SK-N-SH (cell line): ENCODE measurements around the gene ATP2B2. TPM values are rescaled to one million over a fixed set of nuclear protein-coding genes. Genes with fewer than 3 reads are reported as not detected.

Experiments used
- CTCF ChIA-PET: fragments of 300-600, 350-600 bp; formaldehyde crosslinking; extraction: SDS; loops from one replicate; lab custom pipeline; 2021; lab: Yijun Ruan, JAX
- POLR2A ChIA-PET: fragments of 350-600 bp; sonication (Branson Sonifier 250); formaldehyde crosslinking; extraction: SDS; loops from one replicate; lab custom pipeline; 2020; ENCODE audit warnings: antibody characterized with exemption, inconsistent platforms; lab: Yijun Ruan, JAX
- DNase-seq: peaks from one replicate; pipeline ENCODE4 v3.0.0; 2012
- H2AFZ ChIP-seq: fragments of 200-600 bp; sonication (generic); 2 replicates; pipeline ENCODE4 v1.8.1; 2016; ENCODE audit warnings: antibody characterized with exemption, mild to moderate bottlenecking, low read depth
- H3F3A ChIP-seq: fragments of 200-600 bp; sonication (generic); replicated peaks from 2 replicates; pipeline ENCODE3; 2016; ENCODE audit warnings: antibody characterized with exemption, mild to moderate bottlenecking; ENCODE audit not compliant: insufficient read depth
- H3K27ac ChIP-seq, 2 experiments: fragments of 200-500 bp in 1 of 2; fragments of 200-600 bp in 1 of 2; sonication (Bioruptor generic) in 1 of 2; sonication (generic), shearing (Covaris generic) in 1 of 2; 2 replicates each; pipeline versions ENCODE4 v1.5.1 to v1.6.1; 2014 to 2016; ENCODE audit warnings: low read depth in 2 of 2, inconsistent platforms in 1 of 2, low read length in 1 of 2, mild to moderate bottlenecking in 1 of 2, mixed read lengths in 1 of 2
- H3K27me3 ChIP-seq: fragments of 200-600 bp; sonication (generic), shearing (Covaris generic); 2 replicates; pipeline ENCODE4 v1.6.1; 2016; ENCODE audit warnings: mixed run types; ENCODE audit not compliant: insufficient read depth
- H3K36me3 ChIP-seq, 2 experiments: fragments of 200-500 bp in 1 of 2; fragments of 200-600 bp in 1 of 2; sonication (Bioruptor generic) in 1 of 2; sonication (generic) in 1 of 2; replicated peaks in 1 of 2; 2 replicates each; pipeline versions ENCODE3 to v1.5.1; 2014 to 2016; ENCODE audit warnings: low read length in 1 of 2, mild to moderate bottlenecking in 1 of 2; ENCODE audit not compliant: insufficient read depth in 2 of 2, control insufficient read depth in 1 of 2
- H3K4me1 ChIP-seq, 2 experiments: fragments of 200-500 bp in 1 of 2; fragments of 200-600 bp in 1 of 2; sonication (Bioruptor generic) in 1 of 2; sonication (generic), shearing (Covaris generic) in 1 of 2; 2 replicates each; pipeline versions ENCODE4 v1.5.1 to v1.6.1; 2014 to 2016; ENCODE audit warnings: low read depth in 1 of 2, low read length in 1 of 2, mixed run types in 1 of 2; ENCODE audit not compliant: insufficient read depth in 2 of 2, control insufficient read depth in 1 of 2
- H3K4me2 ChIP-seq: fragments of 200-600 bp; sonication (generic), shearing (Covaris generic); 2 replicates; pipeline ENCODE4 v1.6.1; 2017; ENCODE audit warnings: mixed run types
- H3K4me3 ChIP-seq, 2 experiments: fragments of 200-500 bp in 1 of 2; fragments of 200-600 bp in 1 of 2; sonication (Bioruptor generic) in 1 of 2; sonication (generic), shearing (Covaris generic) in 1 of 2; 2 replicates each; pipeline versions ENCODE4 v1.5.1 to v1.8.1; 2014 to 2016; ENCODE audit warnings: low read depth in 2 of 2, inconsistent platforms in 1 of 2, low read length in 1 of 2, mild to moderate bottlenecking in 1 of 2, mixed read lengths in 1 of 2, moderate library complexity in 1 of 2
- H3K79me2 ChIP-seq: fragments of 200-600 bp; sonication (generic); 2 replicates; pipeline ENCODE4 v1.8.1; 2017; ENCODE audit warnings: mild to moderate bottlenecking; ENCODE audit not compliant: insufficient read depth
- H3K9ac ChIP-seq: fragments of 200-600 bp; sonication (generic); 2 replicates; pipeline ENCODE4 v1.6.1; 2017; ENCODE audit warnings: mixed run types
- H3K9me2 ChIP-seq: fragments of 200-600 bp; sonication (generic); 2 replicates; pipeline ENCODE4 v1.6.1; 2017; ENCODE audit warnings: mixed run types
- H3K9me3 ChIP-seq: fragments of 200-600 bp; sonication (generic); 2 replicates; pipeline ENCODE4 v1.6.1; 2017; ENCODE audit warnings: mixed run types, mild to moderate bottlenecking, moderate library complexity
- H4K20me1 ChIP-seq: fragments of 200-600 bp; sonication (generic); 2 replicates; pipeline ENCODE4 v1.6.1; 2017; ENCODE audit warnings: mild to moderate bottlenecking, mixed run types; ENCODE audit not compliant: insufficient read depth
- EP300 ChIP-seq, 2 experiments: IDR thresholded peaks; 2 replicates each; pipeline versions ENCODE4 v1.4.0 to v1.6.1; 2012; ENCODE audit warnings: borderline replicate concordance in 1 of 2, low read depth in 1 of 2, low read length in 1 of 2
- EZH2phosphoT487 ChIP-seq: fragments of 200-600 bp; sonication (generic); IDR thresholded peaks from 2 replicates; pipeline ENCODE4 v1.6.1; 2017; ENCODE audit warnings: low read depth, mixed run types, mild to moderate bottlenecking, antibody characterized with exemption, moderate library complexity, borderline replicate concordance
- FOXJ3 ChIP-seq: sonication (generic); formaldehyde crosslinking; IDR thresholded peaks from 2 replicates; pipeline ENCODE4 v1.5.1; 2020; ENCODE audit warnings: mild to moderate bottlenecking, missing genetic modification reagents
- FOXM1 ChIP-seq: IDR thresholded peaks from 2 replicates; pipeline ENCODE4 v1.4.0; 2012; ENCODE audit warnings: low read depth, mild to moderate bottlenecking
- JUND ChIP-seq: IDR thresholded peaks from 2 replicates; pipeline ENCODE4 v1.4.0; 2012
- MEF2A ChIP-seq: IDR thresholded peaks from 2 replicates; pipeline ENCODE4 v1.4.0; 2012; ENCODE audit warnings: low read depth, borderline replicate concordance
- MXI1 ChIP-seq: IDR thresholded peaks from 2 replicates; pipeline ENCODE4 v1.6.1; 2012; ENCODE audit warnings: mild to moderate bottlenecking, low read depth, low read length, improper control_type of control experiment
- NRF1 ChIP-seq: IDR thresholded peaks from 2 replicates; pipeline ENCODE4 v1.6.1; 2012; ENCODE audit warnings: low read depth, mild to moderate bottlenecking, low read length
- PBX3 ChIP-seq: IDR thresholded peaks from 2 replicates; pipeline ENCODE4; 2012
- POLR2AphosphoS5 ChIP-seq: IDR thresholded peaks from 2 replicates; pipeline ENCODE4 v1.6.1; 2012; ENCODE audit warnings: low read depth, low read length
- RAD21 ChIP-seq: IDR thresholded peaks from 2 replicates; pipeline ENCODE4 v1.6.1; 2012; ENCODE audit warnings: mild to moderate bottlenecking, low read length
- REST ChIP-seq: IDR thresholded peaks from 2 replicates; pipeline ENCODE4 v1.6.1; 2012; ENCODE audit warnings: mild to moderate bottlenecking, low read depth, low read length, moderate library complexity
- RXRA ChIP-seq: IDR thresholded peaks from 2 replicates; pipeline ENCODE4 v1.4.0; 2012; ENCODE audit warnings: low read depth, mild to moderate bottlenecking, borderline replicate concordance
- SIN3A ChIP-seq: IDR thresholded peaks from 2 replicates; pipeline ENCODE4 v1.6.1; 2012; ENCODE audit warnings: low read depth, mild to moderate bottlenecking, low read length, moderate library complexity, borderline replicate concordance
- TAF1 ChIP-seq: IDR thresholded peaks from 2 replicates; pipeline ENCODE4 v1.6.1; 2012; ENCODE audit warnings: low read depth, mild to moderate bottlenecking, low read length, moderate library complexity, borderline replicate concordance
- TCF12 ChIP-seq: IDR thresholded peaks from 2 replicates; pipeline ENCODE4 v1.4.0; 2012
- TEAD4 ChIP-seq: IDR thresholded peaks from 2 replicates; pipeline ENCODE4 v1.4.0; 2012; ENCODE audit warnings: mild to moderate bottlenecking, borderline replicate concordance; ENCODE audit not compliant: insufficient read depth
- USF1 ChIP-seq: IDR thresholded peaks from 2 replicates; pipeline ENCODE4 v1.4.0; 2012; ENCODE audit warnings: low read depth, borderline replicate concordance
- WGBS: methylation state at CpG from one replicate; pipeline ENCODE4 v1.1.6; 2017; ENCODE audit warnings: low lambda C conversion rate; 5-methylcytosine and 5-hydroxymethylcytosine counted together
- polyA plus RNA-seq, 3 experiments: library from polyadenylated mRNA; depleted of rRNA; stranded (reverse); fragments of >200 nt; gene quantifications; 2 replicates each; pipeline ENCODE4 v1.2.3, GENCODE V29; 2012

Gene ATP2B2
- polyA plus RNA-seq, 1 of the 3 experiments (the other 2 are of a cell fraction), result 0.15 TPM

- no peak overlapping the region for H3K27ac ChIP-seq
- H3K79me2 ChIP-seq, result no peaks in the 10 kb centered on the region
- no peaks in the 10 kb centered on the region for H4K20me1 ChIP-seq
- no peaks in the 10 kb centered on the region for H3K36me3 ChIP-seq
- no peaks in the 10 kb centered on the region; a peak in 1 of 4 replicates for H3K4me1 ChIP-seq
- H2AFZ ChIP-seq, result no peak overlapping the region
- no peaks in the 10 kb centered on the region for H3K9me3 ChIP-seq
- H3F3A ChIP-seq, result no peaks in the 10 kb centered on the region
- H3K27me3 ChIP-seq, result no peaks in the 10 kb centered on the region
- POLR2A ChIA-PET, result no interaction called here
- no peak overlapping the region for H3K9ac ChIP-seq
- TF ChIP-seq EZH2phosphoT487 (no peak), PBX3 (no peak), JUND (no peak)
- TF ChIP-seq, all 33 proteins: peak for 0
- Histone ChIP-seq H3K4me3 (no peak overlapping the region), H3K4me2 (no peak overlapping the region), H3K9me2 (no peaks in the 10 kb centered on the region)
- DNase-seq, result no peak
- CTCF ChIA-PET, result interaction anchor here (1.4 kb wide), 1 partner anchor 12 kb away, joined by 3 read pairs; no protein-coding TSS in a partner anchor
- 41% methylated on average over 10 of the region's 13 CpGs for WGBS
These were observed 22.6 kb downstream of the ATP2B2 start for GRCh38 chr3:10482631-10483363.

GRCh38 chr3:10480871-10481378 lies 24.5 kb downstream of the ATP2B2 start:
- Histone ChIP-seq H3K27me3 (no peaks in the 10 kb centered on the region), H3K4me1 (no peaks in the 10 kb centered on the region; a peak in 1 of 4 replicates), H3K9ac (no peak overlapping the region), H4K20me1 (no peaks in the 10 kb centered on the region), H3K4me3 (no peak overlapping the region), H3K79me2 (no peaks in the 10 kb centered on the region), H3K27ac (no peak overlapping the region), H3F3A (no peaks in the 10 kb centered on the region), H3K4me2 (no peak overlapping the region), H3K9me2 (no peaks in the 10 kb centered on the region), H3K36me3 (no peaks in the 10 kb centered on the region), H3K9me3 (no peaks in the 10 kb centered on the region), H2AFZ (no peak overlapping the region)
- WGBS, result 54% methylated on average over 4 of the region's 4 CpGs
- ChIA-PET CTCF (no interaction called here), POLR2A (no interaction called here)
- DNase-seq, result no peak
- TF ChIP-seq JUND (no peak), RXRA (no peak), MEF2A (no peak), EZH2phosphoT487 (no peak), EP300 (IDR thresholded peaks at IDR 0.05; ENCODE audit: borderline replicate concordance in 1 of 2, low read depth in 1 of 2, low read length in 1 of 2) (no peak), TEAD4 (no peak), FOXJ3 (no peak), POLR2AphosphoS5 (no peak), SIN3A (no peak), TCF12 (no peak), USF1 (no peak), MXI1 (no peak), RAD21 (no peak), REST (no peak), FOXM1 (no peak), NRF1 (no peak), TAF1 (no peak)
